NCI-H2081 (cell line): ENCODE data around the gene H1-8.
"Not testable (repeated sequence)": the region's sequence is repeated elsewhere in the genome, so short reads cannot be mapped to it uniquely, and the experiment has no call there.

Experiments
- DNase-seq, 2 experiments: peaks; one replicate each; lab custom pipeline; 2025; lab: John Stamatoyannopoulos, UW

Gene H1-8, protein sequence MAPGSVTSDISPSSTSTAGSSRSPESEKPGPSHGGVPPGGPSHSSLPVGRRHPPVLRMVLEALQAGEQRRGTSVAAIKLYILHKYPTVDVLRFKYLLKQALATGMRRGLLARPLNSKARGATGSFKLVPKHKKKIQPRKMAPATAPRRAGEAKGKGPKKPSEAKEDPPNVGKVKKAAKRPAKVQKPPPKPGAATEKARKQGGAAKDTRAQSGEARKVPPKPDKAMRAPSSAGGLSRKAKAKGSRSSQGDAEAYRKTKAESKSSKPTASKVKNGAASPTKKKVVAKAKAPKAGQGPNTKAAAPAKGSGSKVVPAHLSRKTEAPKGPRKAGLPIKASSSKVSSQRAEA

GRCh38 chr3:129543156-129543790, at the start of gene H1-8:
Gene H1-8 (plus strand): TSS chr3:129543175. CDS start chr3:129543219, 44 bp downstream.
- DNase-seq: no peak

- no peak for DNase-seq
Measured at GRCh38 chr3:129493206-129493605, 49.8 kb upstream of the H1-8 start.

DNA sequence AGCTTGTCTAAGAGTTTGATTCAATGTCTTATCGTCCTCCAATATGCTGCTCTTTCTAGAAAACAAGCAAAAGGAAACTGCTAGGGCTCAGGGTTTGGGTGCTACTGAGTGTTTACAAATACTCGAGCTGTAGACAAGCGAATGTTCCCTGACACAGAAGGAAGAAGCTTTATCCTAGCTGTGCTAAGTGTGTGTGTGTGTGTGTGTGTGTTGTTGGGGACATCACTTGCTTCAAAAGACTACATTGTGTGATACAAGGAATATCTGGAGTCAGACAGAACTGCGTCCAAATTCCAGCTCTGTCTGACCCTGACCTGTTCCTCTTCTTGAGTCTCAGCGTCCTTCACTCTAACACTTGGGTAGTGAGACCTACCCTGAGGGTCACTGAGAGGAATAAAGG, 48.5 kb upstream of the H1-8 start:
- DNase-seq: not testable (repeated sequence)

- DNase-seq: not testable (repeated sequence)
Measured at GRCh38 chr3:129495006-129495639, 47.9 kb upstream of the H1-8 start.

GRCh38 chr3:129497876-129498275, 45.1 kb upstream of the H1-8 start:
- not testable (repeated sequence) for DNase-seq

- not testable (repeated sequence) for DNase-seq
Measured at GRCh38 chr3:129498603-129499488, 44.1 kb upstream of the H1-8 start.

DNA sequence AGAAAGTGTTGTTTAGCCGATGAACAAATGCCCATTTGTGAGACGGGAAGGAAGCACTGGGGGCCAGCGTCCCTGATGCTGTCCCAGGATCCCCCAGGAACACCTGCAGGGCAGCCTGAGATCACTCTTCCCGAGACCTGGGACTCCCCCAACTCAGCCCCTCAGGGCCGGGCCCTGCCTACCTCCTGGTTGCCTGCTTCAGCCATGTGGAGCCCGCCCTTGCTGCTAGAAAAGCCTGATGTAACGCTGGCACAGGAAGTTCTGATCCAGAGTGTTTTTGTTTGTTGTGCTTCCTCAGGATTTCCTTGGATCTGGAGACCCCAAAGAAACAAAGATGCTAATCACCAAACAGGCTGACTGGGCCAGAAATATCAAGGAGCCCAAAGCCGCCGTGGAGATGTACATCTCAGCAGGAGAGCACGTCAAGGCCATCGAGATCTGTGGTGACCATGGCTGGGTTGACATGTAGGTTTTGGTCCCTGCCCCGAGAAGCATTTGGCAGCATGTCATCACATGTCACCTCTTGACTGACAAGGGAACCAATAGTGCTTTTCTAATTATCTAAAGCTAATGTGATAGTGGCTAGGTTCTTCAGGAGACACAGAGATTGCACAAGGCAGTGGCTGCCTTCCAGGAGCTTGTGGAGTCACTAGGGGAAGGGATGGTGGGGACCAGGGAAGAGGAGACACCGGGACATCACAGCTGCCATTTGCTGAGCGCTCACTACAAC, 43.2 kb upstream of the H1-8 start:
- DNase-seq: not testable (repeated sequence)

DNA sequence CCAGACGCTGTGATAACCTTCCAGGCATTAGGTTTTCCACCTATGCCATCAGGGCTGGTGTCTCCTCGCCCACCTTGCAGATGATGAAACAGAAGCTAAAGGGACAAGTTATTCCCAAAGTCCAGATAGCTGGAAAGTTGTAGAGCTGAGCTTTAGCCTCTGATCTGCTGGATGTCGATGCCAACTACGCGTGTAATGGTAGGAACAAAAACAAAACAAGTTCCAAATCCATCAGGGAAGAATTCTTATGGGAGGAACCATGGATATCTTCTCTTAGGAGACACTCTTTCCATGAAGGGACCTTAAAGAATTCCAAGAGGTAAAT, 42.7 kb upstream of the H1-8 start:
- DNase-seq: no peak

DNA sequence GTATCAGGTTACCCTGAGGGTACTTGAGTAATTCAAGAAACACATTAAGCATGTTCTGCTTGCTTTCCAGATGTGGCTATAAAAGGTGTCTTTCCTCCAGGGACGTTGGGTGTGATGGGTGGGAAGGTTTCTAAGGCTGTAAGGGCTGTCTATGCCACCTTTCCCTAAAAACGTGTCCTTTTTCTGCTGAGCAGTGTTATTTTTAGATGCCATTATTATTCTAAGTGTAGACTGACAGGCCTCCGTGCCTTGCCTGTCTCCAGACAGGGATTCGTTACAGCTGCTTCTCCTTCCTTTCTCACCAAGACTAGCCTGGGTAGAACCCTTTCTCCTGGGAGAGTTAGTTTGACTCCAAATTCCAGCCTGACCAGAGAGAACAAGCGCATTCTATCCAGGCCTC, 41.3 kb upstream of the H1-8 start:
- no peak for DNase-seq

GRCh38 chr3:129502641-129503408, 40.1 kb upstream of the H1-8 start:
- peak; percentile 86 to 95 for DNase-seq

DNA sequence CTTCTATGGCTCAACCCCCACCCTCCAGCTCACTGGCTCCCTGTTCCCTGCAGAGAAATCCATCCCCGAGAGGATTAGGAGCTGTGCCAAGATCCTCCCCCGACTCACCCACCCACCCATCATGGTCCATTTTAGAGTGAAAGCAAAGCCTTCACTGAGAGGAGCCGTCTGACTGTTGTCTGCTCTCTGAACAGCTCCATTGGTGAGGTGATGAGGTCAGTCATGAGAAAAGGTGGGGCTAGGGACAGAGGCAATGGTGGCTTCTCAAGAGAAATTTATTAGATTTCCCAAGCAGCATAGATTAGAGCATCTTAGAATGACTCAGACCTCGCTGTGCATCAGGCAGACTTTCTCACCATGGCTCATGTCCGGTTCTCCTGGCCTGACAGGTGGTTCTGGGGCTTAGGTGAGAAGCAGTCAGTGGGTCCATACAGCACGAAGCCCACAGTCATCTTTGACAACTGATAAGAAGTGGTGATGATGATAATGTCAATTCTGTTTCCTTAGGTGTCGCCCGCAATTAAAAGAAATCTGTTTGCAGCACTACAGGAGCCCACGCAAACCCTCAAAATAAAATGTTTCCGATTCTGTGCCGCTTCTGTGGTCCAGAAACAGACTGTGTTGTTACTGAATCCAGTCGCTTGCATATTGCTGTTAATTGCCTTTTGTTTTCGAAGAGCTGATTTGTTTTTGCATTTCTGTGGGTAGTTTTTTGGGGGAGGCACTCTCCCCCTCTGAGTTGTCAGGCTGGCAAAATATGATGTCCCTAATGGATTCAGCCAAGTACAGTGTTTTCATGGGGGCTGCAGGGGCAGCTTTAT, 39.3 kb upstream of the H1-8 start:
- peak; percentile 89 to 95 for DNase-seq

GRCh38 chr3:129504471-129505100, 38.4 kb upstream of the H1-8 start:
- no peak for DNase-seq

DNA sequence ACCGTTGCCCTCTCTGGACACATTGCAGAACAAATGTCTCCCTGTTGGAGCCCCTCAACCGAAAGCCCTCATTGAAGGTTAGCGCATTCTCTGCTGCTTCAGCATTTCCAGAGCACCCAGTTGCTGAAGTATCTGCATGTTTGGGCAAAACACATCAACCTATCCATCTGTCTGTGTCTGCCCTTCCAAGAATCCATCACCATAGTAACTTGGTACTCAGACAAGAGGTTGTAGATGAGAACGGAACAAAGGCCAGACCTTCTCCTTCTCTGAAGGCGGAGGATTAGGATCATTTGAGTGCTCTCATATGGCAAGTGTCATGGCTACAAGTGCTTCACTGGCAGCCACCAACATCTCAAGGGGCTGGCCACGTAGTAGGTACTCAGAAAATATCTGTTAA, 37.6 kb upstream of the H1-8 start:
- peak in 1 of 2 experiments; percentile 28 for DNase-seq

DNA sequence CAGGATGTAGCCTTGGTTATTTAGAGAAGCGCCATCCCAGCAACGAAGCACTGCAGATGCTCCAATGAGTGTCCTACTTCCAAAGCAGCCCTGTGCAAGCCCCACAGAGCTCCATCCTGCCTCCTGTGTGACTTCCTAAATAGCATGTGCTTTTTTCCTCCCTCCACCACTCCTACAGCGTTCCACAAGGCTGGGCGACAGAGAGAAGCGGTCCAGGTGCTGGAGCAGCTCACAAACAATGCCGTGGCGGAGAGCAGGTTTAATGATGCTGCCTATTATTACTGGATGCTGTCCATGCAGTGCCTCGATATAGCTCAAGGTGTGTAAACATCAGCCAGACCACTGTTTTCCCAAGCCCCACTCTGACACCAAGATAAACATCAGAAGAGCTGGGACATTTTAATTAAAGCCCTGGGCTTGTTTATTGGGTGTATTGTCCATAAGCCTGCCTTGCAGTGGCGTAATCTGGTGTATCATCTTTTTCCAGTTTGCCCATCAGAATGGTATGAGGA, 36.7 kb upstream of the H1-8 start:
- DNase-seq: peak; percentile 93 to 99

DNA sequence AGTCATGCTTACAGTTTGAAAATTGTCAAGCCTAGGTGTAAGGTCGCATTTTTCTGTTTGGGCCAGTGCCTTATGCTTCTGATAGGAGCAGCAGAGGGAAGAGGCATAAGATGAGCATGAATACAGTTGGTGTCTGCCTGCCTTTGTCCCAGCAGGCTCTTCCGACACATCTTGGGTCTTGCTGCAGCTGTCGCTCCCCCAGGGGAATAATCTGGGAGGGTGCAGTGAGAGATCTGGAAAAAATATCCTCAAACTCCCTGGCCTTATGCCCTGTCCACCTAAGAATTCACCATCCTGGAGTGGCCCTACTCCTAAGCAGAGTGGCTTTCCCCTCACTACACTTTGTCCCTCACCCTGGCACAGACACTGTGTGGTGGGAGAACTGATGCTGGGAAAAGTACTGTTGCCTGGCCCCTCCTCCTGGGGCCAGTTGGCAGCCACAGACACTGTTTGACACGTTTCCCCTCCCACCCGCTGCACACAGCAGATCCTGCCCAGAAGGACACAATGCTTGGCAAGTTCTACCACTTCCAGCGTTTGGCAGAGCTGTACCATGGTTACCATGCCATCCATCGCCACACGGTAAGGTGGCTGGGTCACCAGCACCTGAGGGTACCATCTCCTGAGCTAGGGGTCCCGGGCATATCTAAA, 35.7 kb upstream of the H1-8 start:
- peak; percentile 69 to 84 for DNase-seq

DNA sequence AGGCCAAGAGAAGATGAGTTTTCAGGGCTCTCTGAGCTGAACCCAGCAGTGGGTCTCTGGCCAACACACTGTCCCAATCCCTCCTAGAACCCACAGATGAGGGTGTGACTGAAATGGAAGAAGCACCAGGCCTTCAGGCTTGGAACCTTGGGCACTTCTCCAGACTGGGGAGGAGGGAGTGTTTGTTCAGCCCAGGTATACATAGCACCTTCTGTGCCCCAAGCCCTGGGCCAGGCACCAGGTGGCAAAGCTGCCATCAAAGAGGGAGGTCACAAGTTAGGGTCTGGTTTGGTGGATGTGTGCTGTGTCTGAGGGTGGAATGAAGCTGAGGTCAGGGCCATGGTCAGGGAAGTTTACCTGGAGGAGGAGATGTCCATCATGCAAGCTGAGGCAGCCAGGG, 30.4 kb upstream of the H1-8 start:
- DNase-seq: no peak

GRCh38 chr3:129513705-129514104, 29.3 kb upstream of the H1-8 start:
- no peak for DNase-seq

DNA sequence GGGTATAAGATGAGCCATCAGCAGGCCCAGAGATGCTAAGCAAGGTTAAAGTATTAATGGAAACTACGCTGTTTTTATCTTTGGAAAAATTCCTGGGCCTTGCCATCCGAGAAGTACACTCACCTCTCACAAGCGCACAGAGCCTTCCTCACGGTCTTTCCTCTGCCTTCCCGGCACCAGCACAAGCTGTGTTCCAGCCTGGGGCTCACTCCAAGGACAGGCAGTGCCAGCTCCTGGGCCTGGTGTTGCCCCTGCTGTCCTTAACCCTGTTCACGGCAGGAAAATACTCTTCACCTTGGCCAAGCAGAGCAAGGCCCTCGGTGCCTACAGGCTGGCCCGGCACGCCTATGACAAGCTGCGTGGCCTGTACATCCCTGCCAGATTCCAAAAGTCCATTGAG, 28.9 kb upstream of the H1-8 start:
- no peak for DNase-seq

DNA sequence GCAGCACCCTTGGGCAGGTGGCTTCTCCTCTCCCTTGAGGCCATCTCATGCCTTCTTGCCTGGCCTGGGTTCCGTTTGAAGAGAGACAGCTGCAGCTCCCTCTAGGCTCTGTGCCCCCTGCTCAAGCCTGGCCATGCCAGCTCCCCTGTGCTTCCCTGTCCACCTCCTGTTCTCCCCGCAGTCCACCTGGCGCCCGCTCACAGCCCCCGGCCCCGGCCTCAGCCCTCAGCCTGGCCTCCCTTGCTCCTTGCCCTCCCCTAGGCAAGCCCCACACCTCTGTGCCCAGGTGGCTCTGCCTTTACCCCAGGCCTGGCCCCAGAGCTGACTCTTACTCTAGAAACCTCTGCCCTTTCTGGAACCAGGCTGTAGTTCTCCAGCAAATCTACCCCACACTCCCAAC, 28.4 kb upstream of the H1-8 start:
- no peak for DNase-seq
